ENCODE results near the gene DTL.

DNA sequence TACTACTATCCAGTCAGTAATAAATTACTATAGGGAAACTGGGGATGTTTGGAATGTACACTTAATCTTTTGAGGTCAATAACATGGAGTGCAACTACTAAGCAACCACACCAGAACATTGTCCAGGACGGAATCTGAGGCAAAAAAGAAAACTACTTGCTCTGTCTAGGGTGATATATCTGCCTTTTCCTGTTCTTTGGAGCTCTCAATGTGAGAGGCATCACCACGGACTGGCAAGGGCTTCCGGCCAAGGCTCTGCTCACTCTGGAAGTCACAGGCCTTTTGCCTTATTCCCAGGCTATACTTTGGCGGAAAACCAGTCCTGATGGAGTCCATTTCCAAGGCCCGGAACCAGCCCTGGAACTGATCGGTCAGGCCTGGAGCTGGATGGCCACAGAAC is 94.2 kb downstream of the DTL start:
- TF ChIP-seq EZH2 (IDR thresholded peaks at IDR 0.05) (no peak), EZH2phosphoT487 (IDR thresholded peaks at IDR 0.05) (no peak)
- TF ChIP-seq, protein P1, sequence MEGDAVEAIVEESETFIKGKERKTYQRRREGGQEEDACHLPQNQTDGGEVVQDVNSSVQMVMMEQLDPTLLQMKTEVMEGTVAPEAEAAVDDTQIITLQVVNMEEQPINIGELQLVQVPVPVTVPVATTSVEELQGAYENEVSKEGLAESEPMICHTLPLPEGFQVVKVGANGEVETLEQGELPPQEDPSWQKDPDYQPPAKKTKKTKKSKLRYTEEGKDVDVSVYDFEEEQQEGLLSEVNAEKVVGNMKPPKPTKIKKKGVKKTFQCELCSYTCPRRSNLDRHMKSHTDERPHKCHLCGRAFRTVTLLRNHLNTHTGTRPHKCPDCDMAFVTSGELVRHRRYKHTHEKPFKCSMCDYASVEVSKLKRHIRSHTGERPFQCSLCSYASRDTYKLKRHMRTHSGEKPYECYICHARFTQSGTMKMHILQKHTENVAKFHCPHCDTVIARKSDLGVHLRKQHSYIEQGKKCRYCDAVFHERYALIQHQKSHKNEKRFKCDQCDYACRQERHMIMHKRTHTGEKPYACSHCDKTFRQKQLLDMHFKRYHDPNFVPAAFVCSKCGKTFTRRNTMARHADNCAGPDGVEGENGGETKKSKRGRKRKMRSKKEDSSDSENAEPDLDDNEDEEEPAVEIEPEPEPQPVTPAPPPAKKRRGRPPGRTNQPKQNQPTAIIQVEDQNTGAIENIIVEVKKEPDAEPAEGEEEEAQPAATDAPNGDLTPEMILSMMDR (IDR thresholded peaks at IDR 0.05): no peak
